Hepatocyte (in vitro differentiated cells): ENCODE results near the gene GPR142. TPM values are rescaled to one million over a fixed set of nuclear protein-coding genes. Genes with fewer than 3 reads are reported as not detected.

Experiments
- DNase-seq: peaks from one replicate; pipeline ENCODE4 v3.0.0-alpha.2; 2016; ENCODE audit warnings: low spot score
- H2AFZ ChIP-seq: fragments of 200-600 bp; sonication (generic); 2 replicates; pipeline ENCODE4 v1.6.0; 2016; ENCODE audit warnings: antibody characterized with exemption, mild to moderate bottlenecking
- H3K27ac ChIP-seq: fragments of 200-600 bp; sonication (generic); 2 replicates; pipeline ENCODE4 v1.5.1; 2016; ENCODE audit warnings: mild to moderate bottlenecking
- H3K27me3 ChIP-seq: fragments of 200-600 bp; sonication (generic); 2 replicates; pipeline ENCODE4 v1.6.1; 2016
- H3K36me3 ChIP-seq: fragments of 200-600 bp; sonication (generic); replicated peaks from 2 replicates; pipeline ENCODE4 v1.5.1; 2016; ENCODE audit warnings: low read depth; ENCODE audit not compliant: insufficient read depth
- H3K4me1 ChIP-seq: fragments of 200-600 bp; sonication (generic); 2 replicates; pipeline ENCODE4 v1.5.1; 2016; ENCODE audit warnings: mild to moderate bottlenecking, moderate library complexity; ENCODE audit not compliant: insufficient read depth
- H3K4me2 ChIP-seq: fragments of 200-600 bp; sonication (generic); 2 replicates; pipeline ENCODE4 v1.6.0; 2016
- H3K4me3 ChIP-seq: fragments of 200-600 bp; sonication (generic); 2 replicates; pipeline ENCODE4 v1.5.1; 2016; ENCODE audit warnings: mild to moderate bottlenecking
- H3K79me2 ChIP-seq: fragments of 200-600 bp; sonication (generic); 2 replicates; pipeline ENCODE4 v1.6.0; 2017; ENCODE audit warnings: mild to moderate bottlenecking
- H3K9me2 ChIP-seq: fragments of 200-600 bp; sonication (generic); replicated peaks from 2 replicates; pipeline ENCODE4 v1.6.0; 2017; ENCODE audit warnings: mild to moderate bottlenecking; ENCODE audit not compliant: insufficient read depth
- H3K9me3 ChIP-seq: fragments of 200-600 bp; sonication (generic); 2 replicates; pipeline ENCODE4 v1.5.1; 2016; ENCODE audit warnings: low read depth, mild to moderate bottlenecking
- H4K20me1 ChIP-seq: fragments of 200-600 bp; sonication (generic); 2 replicates; pipeline ENCODE4 v1.6.0; 2016; ENCODE audit warnings: mild to moderate bottlenecking; ENCODE audit not compliant: insufficient read depth, poor library complexity, severe bottlenecking
- EZH2 ChIP-seq: fragments of 200-600 bp; sonication (generic); IDR thresholded peaks from 2 replicates; pipeline ENCODE4 v1.6.1; 2016; ENCODE audit warnings: antibody characterized with exemption, mild to moderate bottlenecking, borderline replicate concordance
- EZH2phosphoT487 ChIP-seq: fragments of 200-600 bp; sonication (generic); IDR thresholded peaks from one replicate; pipeline ENCODE4 v1.6.1; 2018; ENCODE audit warnings: antibody characterized with exemption, mild to moderate bottlenecking, low read depth, moderate library complexity; ENCODE audit not compliant: unreplicated experiment, severe bottlenecking
- WGBS: methylation state at CpG from one replicate; pipeline ENCODE4 v1.1.6; 2016; ENCODE audit warnings: low lambda C conversion rate; ENCODE audit errors: missing lambda C conversion rate; 5-methylcytosine and 5-hydroxymethylcytosine counted together
- polyA plus RNA-seq: library from polyadenylated mRNA; unstranded; fragments of >200 nt; fragmentation: Nextera tagmentation; extraction: Ambion mirVana; gene quantifications from 2 replicates; pipeline ENCODE4 v1.2.1, GENCODE V29; 2016
- total RNA-seq: library from RNA; depleted of rRNA; stranded (reverse); fragments of >200 nt; gene quantifications from 2 replicates; pipeline ENCODE4 v1.2.3, GENCODE V29; 2014
- TF ChIP-seq, protein P1 (sequence below): fragments of 200-600 bp; sonication (generic); IDR thresholded peaks from 2 replicates; pipeline ENCODE4 v1.5.1; 2016; ENCODE audit warnings: antibody characterized with exemption, mild to moderate bottlenecking; ENCODE audit not compliant: poor library complexity

Gene GPR142
- total and polyA plus RNA-seq, 2 experiments from 2014 or later: not detected

DNA sequence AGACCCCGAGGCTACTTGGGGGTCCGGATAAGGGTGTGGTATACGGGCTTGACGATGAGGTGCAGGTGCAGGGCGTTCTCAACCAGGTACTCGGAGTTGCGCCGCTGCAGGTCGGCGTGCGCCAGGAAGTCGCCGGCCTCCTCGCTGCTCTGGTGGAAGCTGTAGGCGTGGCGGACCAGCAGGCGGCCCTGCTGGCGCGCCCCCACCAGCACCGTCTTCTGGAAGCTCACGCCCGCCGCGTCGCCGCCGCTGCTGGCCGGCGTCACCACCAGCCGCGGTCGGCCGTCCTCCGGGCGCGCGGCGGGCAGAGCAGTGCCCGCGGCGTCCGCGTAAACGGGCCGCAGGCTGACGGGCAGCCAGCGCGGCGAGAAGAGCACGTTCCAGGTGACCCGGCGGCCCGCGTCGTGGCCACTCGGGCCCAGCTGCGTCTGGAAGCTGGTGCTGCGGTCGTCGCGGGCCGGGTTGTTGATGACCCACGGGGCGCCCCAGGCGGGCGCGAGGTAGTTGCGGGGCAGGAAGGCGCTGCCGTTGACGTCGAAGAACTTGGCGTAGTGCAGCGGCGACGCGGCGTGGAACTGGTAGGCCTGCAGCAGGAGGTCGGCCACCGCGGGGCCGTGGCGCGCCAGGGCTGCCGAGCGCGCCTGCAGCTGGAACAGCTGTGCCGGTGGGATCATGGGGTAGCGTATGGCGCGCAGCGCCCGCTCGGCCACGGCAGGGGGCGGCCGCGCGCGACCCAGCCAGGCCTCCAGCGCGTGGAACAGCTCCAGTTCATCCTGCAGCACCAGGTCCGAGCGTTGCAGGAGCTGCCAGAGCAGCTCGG is 10.4 kb upstream of the GPR142 start:
- Histone ChIP-seq H3K27me3 (peaks cover 48% of the 10 kb centered on the region), H3K36me3 (no peaks in the 10 kb centered on the region), H4K20me1 (no peaks in the 10 kb centered on the region), H2AFZ (no peak overlapping the region), H3K9me3 (no peaks in the 10 kb centered on the region), H3K4me3 (no peak overlapping the region), H3K4me2 (peak overlapping the region; percentile 53), H3K79me2 (no peaks in the 10 kb centered on the region), H3K4me1 (no peaks in the 10 kb centered on the region), H3K9me2 (no peaks in the 10 kb centered on the region), H3K27ac (no peak overlapping the region)
- DNase-seq: peak; percentile 34
- TF ChIP-seq, protein P1, sequence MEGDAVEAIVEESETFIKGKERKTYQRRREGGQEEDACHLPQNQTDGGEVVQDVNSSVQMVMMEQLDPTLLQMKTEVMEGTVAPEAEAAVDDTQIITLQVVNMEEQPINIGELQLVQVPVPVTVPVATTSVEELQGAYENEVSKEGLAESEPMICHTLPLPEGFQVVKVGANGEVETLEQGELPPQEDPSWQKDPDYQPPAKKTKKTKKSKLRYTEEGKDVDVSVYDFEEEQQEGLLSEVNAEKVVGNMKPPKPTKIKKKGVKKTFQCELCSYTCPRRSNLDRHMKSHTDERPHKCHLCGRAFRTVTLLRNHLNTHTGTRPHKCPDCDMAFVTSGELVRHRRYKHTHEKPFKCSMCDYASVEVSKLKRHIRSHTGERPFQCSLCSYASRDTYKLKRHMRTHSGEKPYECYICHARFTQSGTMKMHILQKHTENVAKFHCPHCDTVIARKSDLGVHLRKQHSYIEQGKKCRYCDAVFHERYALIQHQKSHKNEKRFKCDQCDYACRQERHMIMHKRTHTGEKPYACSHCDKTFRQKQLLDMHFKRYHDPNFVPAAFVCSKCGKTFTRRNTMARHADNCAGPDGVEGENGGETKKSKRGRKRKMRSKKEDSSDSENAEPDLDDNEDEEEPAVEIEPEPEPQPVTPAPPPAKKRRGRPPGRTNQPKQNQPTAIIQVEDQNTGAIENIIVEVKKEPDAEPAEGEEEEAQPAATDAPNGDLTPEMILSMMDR: no peak
- no peak for TF ChIP-seq EZH2
- no peak for TF ChIP-seq EZH2phosphoT487
- 62% methylated on average over 59 of the region's 105 CpGs for WGBS

DNA sequence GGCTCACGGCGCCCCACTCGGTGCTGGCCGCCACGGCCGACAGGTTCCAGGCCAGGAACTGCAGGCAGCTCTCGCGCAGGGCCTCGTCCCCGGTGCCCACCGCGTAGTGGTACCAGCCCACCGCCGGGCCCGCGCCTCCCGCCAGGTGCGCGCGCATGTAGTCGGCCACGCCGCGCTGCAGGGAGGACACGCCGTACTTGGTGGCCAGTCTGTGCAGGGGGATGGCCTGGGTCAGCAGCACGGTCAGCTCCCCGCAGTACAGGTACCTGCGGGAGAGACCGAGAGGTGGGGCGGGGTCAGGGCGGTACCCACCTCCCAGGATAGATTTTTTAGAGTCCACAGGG is 9.9 kb upstream of the GPR142 start:
- no peak for DNase-seq
- H2AFZ ChIP-seq: no peak overlapping the region
- no peaks in the 10 kb centered on the region for H3K4me1 ChIP-seq
- 78% methylated on average over 14 of the region's 32 CpGs for whole genome bisulfite sequencing
- no peaks in the 10 kb centered on the region for H3K79me2 ChIP-seq
- no peaks in the 10 kb centered on the region for H3K9me3 ChIP-seq
- H3K27ac ChIP-seq: no peak overlapping the region
- H3K36me3 ChIP-seq: no peaks in the 10 kb centered on the region
- H3K27me3 ChIP-seq: peaks cover 42% of the 10 kb centered on the region
- peak overlapping the region; percentile 53 for H3K4me2 ChIP-seq
- no peaks in the 10 kb centered on the region for H3K9me2 ChIP-seq
- H3K4me3 ChIP-seq: no peak overlapping the region
- TF ChIP-seq EZH2 (no peak), EZH2phosphoT487 (no peak)
- TF ChIP-seq, protein P1: no peak
- no peaks in the 10 kb centered on the region for H4K20me1 ChIP-seq

DNA sequence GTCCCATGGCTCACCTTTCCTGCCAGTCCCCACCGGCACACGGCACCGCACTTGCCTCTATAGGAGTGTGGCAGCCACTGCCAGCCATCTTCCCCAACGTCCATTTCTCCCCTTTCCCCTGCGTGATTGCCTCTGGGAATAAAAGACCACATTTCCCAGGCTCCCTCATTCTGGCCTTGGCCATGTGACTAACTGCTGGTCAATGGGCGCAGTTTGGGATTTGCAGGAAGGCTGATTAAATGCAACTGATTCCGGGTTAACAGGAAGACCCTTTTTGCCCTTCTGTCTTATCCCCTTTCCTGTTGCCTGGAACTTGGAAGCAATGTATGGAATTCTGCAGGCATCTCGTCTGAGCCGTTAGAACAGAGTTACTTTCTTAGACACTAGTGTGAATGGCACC is 8.6 kb upstream of the GPR142 start:
- H3K79me2 ChIP-seq: no peaks in the 10 kb centered on the region
- no peak overlapping the region for H3K27ac ChIP-seq
- DNase-seq: no peak
- H3K4me1 ChIP-seq: no peaks in the 10 kb centered on the region
- H3K4me3 ChIP-seq: no peak overlapping the region
- peaks cover 31% of the 10 kb centered on the region for H3K27me3 ChIP-seq
- H2AFZ ChIP-seq: no peak overlapping the region
- WGBS: 85% methylated on average over 9 of the region's 9 CpGs
- TF ChIP-seq, protein P1: no peak
- TF ChIP-seq EZH2phosphoT487: no peak
- TF ChIP-seq EZH2: no peak
- no peaks in the 10 kb centered on the region for H3K36me3 ChIP-seq
- no peaks in the 10 kb centered on the region for H3K9me2 ChIP-seq
- H4K20me1 ChIP-seq: no peaks in the 10 kb centered on the region
- H3K4me2 ChIP-seq: no peak overlapping the region
- no peaks in the 10 kb centered on the region for H3K9me3 ChIP-seq
